Sigmoid colon (tissue), 7 donors: ENCODE data around the gene AXIN1. TPM values are rescaled to one million over a fixed set of nuclear protein-coding genes. Genes with fewer than 3 reads are reported as not detected.

Experiments used
- DNase-seq: peaks from one replicate; pipeline ENCODE4 v3.0.0-alpha.2; 2019
- H3K27ac ChIP-seq, 4 donors: fragments of 200-600 bp; sonication (generic); one replicate each; pipeline ENCODE4 v1.5.1; 2016 to 2019; ENCODE audit warnings: mild to moderate bottlenecking in 1 of 4
- H3K27me3 ChIP-seq, 3 donors: fragments of 200-600 bp; sonication (generic); one replicate each; pipeline ENCODE4 v1.5.1; 2019; ENCODE audit warnings: mild to moderate bottlenecking in 1 of 3
- H3K36me3 ChIP-seq, 4 donors: fragments of 200-600 bp; sonication (generic); one replicate each; pipeline ENCODE4 v1.5.1; 2016 to 2019
- H3K4me1 ChIP-seq, 4 donors: fragments of 200-600 bp; sonication (generic); one replicate each; pipeline ENCODE4 v1.5.1; 2017 to 2019
- H3K4me3 ChIP-seq, 4 donors: fragments of 200-600 bp; sonication (generic); one replicate each; pipeline ENCODE4 v1.5.1; 2017 to 2019; ENCODE audit warnings: mild to moderate bottlenecking in 2 of 4, moderate library complexity in 1 of 4
- H3K9me3 ChIP-seq, 4 donors: fragments of 200-600 bp in 3 of 4; sonication (generic) in 3 of 4; one replicate each; pipeline versions ENCODE4 v1.5.1 to v1.6.1; 2013 to 2019
- EP300 ChIP-seq, 4 donors: sonication (generic); formaldehyde crosslinking; IDR thresholded peaks; one replicate each; pipeline ENCODE4 v1.6.1; 2017; ENCODE audit warnings: antibody characterized with exemption in 4 of 4
- POLR2A ChIP-seq, 2 donors: fragments of 450-650 bp; IDR thresholded peaks; one replicate each; pipeline ENCODE4 v1.6.1; 2016; ENCODE audit warnings: antibody characterized with exemption in 2 of 2, mild to moderate bottlenecking in 2 of 2, moderate library complexity in 2 of 2
- POLR2AphosphoS5 ChIP-seq, 4 donors: sonication (generic); formaldehyde crosslinking; IDR thresholded peaks; one replicate each; pipeline ENCODE4 v1.6.1; 2017; ENCODE audit warnings: antibody characterized with exemption in 4 of 4
- WGBS, 2 donors: extraction: QIAGEN DNeasy Blood & Tissue Kit; methylation state at CpG; one replicate each; pipeline ENCODE4 v1.1.7; 2013; 5-methylcytosine and 5-hydroxymethylcytosine counted together
- intact Hi-C: fragments of 100-400 bp; cut with DNase I; formaldehyde crosslinking; loops from one replicate; pipeline ENCODE4 v1.15.1; 2023
- polyA plus RNA-seq, 3 donors: library from polyadenylated mRNA; stranded (reverse); fragments of 200-250 nt; gene quantifications; one replicate each; pipeline ENCODE4 v1.2.3, GENCODE V29; 2013
- total RNA-seq, 4 donors: library from RNA; depleted of rRNA; stranded (reverse); fragments of >200 nt; gene quantifications; one replicate each; pipeline ENCODE4 v1.1.0, GENCODE V29; 2016
- TF ChIP-seq, protein P1 (sequence below), 4 experiments: fragments of 450-650 bp in 3 of 4; fragments of 200-600 bp in 1 of 4; IDR thresholded peaks; one replicate each; pipeline ENCODE4 v1.5.1; 2016 to 2019; ENCODE audit warnings: antibody characterized with exemption in 4 of 4, mild to moderate bottlenecking in 3 of 4, moderate library complexity in 2 of 4
- donor health status: healthy with polysubstance abuse.
- donor health status: Bipolar disorder and iron deficiency.
- donor health status: healthy.

Gene AXIN1
- total and polyA plus RNA-seq, 7 donors: 17.9 to 33.4 (median 28.2) TPM

GRCh38 chr16:280552-280951 lies 72.0 kb downstream of the AXIN1 start, which contains the start of gene ARHGDIG:
Gene ARHGDIG (plus strand): TSS chr16:280591. CDS start chr16:280681, 90 bp downstream.
- Histone ChIP-seq H3K36me3 (no peaks in the 10 kb centered on the region), H3K4me3 (peak within 1 kb of the TSS in 3 of 4 donors; percentile 30 to 47 (median 40)), H3K27ac (no peak within 1 kb of the TSS), H3K9me3 (no peaks in the 10 kb centered on the region), H3K4me1 (peaks cover 0 to 21% (median 17%) of the 10 kb centered on the region in 4 donors), H3K27me3 (peaks cover 8 to 29% (median 29%) of the 10 kb centered on the region in 3 donors)
- WGBS, 2 donors: 1 to 2% methylated on average over 54 of the region's 54 CpGs
- intact Hi-C loops: no loop called here
- TF ChIP-seq, protein P1, sequence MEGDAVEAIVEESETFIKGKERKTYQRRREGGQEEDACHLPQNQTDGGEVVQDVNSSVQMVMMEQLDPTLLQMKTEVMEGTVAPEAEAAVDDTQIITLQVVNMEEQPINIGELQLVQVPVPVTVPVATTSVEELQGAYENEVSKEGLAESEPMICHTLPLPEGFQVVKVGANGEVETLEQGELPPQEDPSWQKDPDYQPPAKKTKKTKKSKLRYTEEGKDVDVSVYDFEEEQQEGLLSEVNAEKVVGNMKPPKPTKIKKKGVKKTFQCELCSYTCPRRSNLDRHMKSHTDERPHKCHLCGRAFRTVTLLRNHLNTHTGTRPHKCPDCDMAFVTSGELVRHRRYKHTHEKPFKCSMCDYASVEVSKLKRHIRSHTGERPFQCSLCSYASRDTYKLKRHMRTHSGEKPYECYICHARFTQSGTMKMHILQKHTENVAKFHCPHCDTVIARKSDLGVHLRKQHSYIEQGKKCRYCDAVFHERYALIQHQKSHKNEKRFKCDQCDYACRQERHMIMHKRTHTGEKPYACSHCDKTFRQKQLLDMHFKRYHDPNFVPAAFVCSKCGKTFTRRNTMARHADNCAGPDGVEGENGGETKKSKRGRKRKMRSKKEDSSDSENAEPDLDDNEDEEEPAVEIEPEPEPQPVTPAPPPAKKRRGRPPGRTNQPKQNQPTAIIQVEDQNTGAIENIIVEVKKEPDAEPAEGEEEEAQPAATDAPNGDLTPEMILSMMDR (IDR thresholded peaks at IDR 0.05): no peak
- no peak for TF ChIP-seq POLR2AphosphoS5 (IDR thresholded peaks at IDR 0.05)
- no peak for TF ChIP-seq POLR2A (IDR thresholded peaks at IDR 0.05)
- no peak for TF ChIP-seq EP300 (IDR thresholded peaks at IDR 0.05)
- no peak for DNase-seq

DNA sequence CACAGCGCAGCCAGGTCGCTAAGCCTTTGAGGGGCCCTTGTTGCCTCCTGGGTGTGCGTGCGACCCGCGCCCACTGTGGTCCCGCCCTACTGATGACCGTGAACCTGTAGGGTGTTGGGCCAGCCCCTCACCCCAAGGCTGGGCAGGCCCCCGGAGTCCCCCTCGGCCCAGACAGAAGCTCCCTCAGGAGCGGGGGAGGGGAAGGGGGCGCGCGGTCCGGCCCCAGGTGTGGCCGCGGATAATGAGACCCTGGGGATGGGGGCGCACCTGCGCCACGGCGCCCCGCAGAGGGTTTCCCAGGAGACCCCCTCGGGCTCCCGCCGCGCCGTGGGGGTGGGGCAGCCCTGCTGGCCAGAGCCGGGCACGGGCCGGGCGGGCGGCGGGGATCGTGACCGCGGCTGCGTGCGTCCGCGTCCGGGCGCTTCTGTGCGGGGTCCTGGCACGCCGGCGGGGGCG lies 72.5 kb downstream of the AXIN1 start:
- Histone ChIP-seq H3K36me3 (no peaks in the 10 kb centered on the region), H3K4me1 (peaks cover 0 to 24% (median 21%) of the 10 kb centered on the region in 4 donors), H3K27me3 (peaks cover 8 to 33% (median 33%) of the 10 kb centered on the region in 3 donors), H3K9me3 (no peaks in the 10 kb centered on the region), H3K27ac (no peak overlapping the region), H3K4me3 (peak overlapping the region in 2 of 4 donors; percentile 36 to 40)
- TF ChIP-seq EP300 (IDR thresholded peaks at IDR 0.05): no peak
- TF ChIP-seq POLR2AphosphoS5 (IDR thresholded peaks at IDR 0.05): no peak
- TF ChIP-seq, protein P1 (IDR thresholded peaks at IDR 0.05): no peak
- no peak for TF ChIP-seq POLR2A (IDR thresholded peaks at IDR 0.05)
- DNase-seq: no peak
- intact Hi-C loops: no loop called here
- WGBS, 2 donors: 5 to 7% methylated on average over 47 of the region's 47 CpGs

DNA sequence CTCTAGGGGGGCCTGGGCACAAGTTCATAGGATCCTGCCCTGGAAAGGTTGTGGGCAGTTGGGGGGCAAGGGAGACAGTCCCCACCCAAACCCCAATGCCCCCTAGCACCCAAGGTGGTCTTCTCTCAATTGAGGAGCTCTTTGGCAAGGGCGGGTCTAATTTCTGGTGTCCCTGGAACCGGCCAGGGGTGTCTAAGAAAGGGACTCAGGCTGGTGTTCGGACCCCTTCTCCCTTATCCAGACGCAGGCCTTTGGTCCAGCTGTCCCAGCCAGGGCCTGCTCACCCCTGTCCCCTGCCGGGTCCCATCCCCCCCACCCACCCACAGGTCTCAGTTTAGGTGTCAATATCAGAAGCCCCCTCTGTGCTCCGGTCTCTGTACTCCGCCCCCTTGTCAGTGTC lies 73.0 kb downstream of the AXIN1 start:
- Histone ChIP-seq H3K4me3 (no peak overlapping the region), H3K27ac (no peak overlapping the region), H3K36me3 (no peaks in the 10 kb centered on the region), H3K27me3 (peaks cover 8 to 38% (median 37%) of the 10 kb centered on the region in 3 donors), H3K4me1 (peaks cover 0 to 29% (median 26%) of the 10 kb centered on the region in 4 donors), H3K9me3 (no peaks in the 10 kb centered on the region)
- intact Hi-C loops: no loop called here
- no peak for DNase-seq
- 67 to 73% methylated on average over 7 of the region's 7 CpGs for WGBS, 2 donors
- TF ChIP-seq EP300 (IDR thresholded peaks at IDR 0.05) (no peak), POLR2A (IDR thresholded peaks at IDR 0.05) (no peak), POLR2AphosphoS5 (IDR thresholded peaks at IDR 0.05) (no peak)
- TF ChIP-seq, protein P1 (IDR thresholded peaks at IDR 0.05): no peak

- Histone ChIP-seq H3K4me1 (peaks cover 0 to 32% (median 28%) of the 10 kb centered on the region in 4 donors), H3K9me3 (no peaks in the 10 kb centered on the region), H3K27ac (no peak overlapping the region), H3K27me3 (peaks cover 8 to 41% (median 38%) of the 10 kb centered on the region in 3 donors), H3K4me3 (no peak overlapping the region), H3K36me3 (no peaks in the 10 kb centered on the region)
- TF ChIP-seq, protein P1 (IDR thresholded peaks at IDR 0.05): no peak
- TF ChIP-seq POLR2A (IDR thresholded peaks at IDR 0.05): no peak
- no peak for TF ChIP-seq POLR2AphosphoS5 (IDR thresholded peaks at IDR 0.05)
- no peak for TF ChIP-seq EP300 (IDR thresholded peaks at IDR 0.05)
- WGBS, 2 donors: 24 to 48% methylated on average over 6 of the region's 6 CpGs
- DNase-seq: no peak
- intact Hi-C loops: no loop called here
Observed at GRCh38 chr16:278863-279366, 73.6 kb downstream of the AXIN1 start.
